RWPE2 (cell line): Measurements from ENCODE around the gene TBCK.

Experiments used
- ATAC-seq: fragments of 200-7000 bp; cut with Tn5 transposase; 3 replicates; pipeline ENCODE4 v1.9.1; 2021; ENCODE audit warnings: low read depth
- DNase-seq: peaks from one replicate; pipeline ENCODE4 v3.0.0-alpha.2; 2020; ENCODE audit warnings: low spot score
- H3K27ac ChIP-seq: fragments of 450-650 bp; 2 replicates; pipeline ENCODE4 v1.5.1; 2017; ENCODE audit warnings: mild to moderate bottlenecking; ENCODE audit not compliant: poor library complexity, severe bottlenecking
- H3K27me3 ChIP-seq: fragments of 250-450 bp; sonication (Bioruptor Pico); 2 replicates; pipeline ENCODE4 v1.5.1; 2021; ENCODE audit warnings: mild to moderate bottlenecking, moderate library complexity; ENCODE audit not compliant: insufficient read depth, poor library complexity, severe bottlenecking
- H3K36me3 ChIP-seq: fragments of 250-450 bp; sonication (Bioruptor Pico); 2 replicates; pipeline ENCODE4 v1.5.1; 2020; ENCODE audit warnings: low read depth, mild to moderate bottlenecking, moderate library complexity
- H3K4me1 ChIP-seq: fragments of 250-450 bp; sonication (Bioruptor Pico); 2 replicates; pipeline ENCODE4 v1.5.1; 2021; ENCODE audit warnings: mild to moderate bottlenecking, moderate library complexity; ENCODE audit not compliant: insufficient read depth, poor library complexity, severe bottlenecking
- H3K4me3 ChIP-seq: fragments of 250-450 bp; sonication (Bioruptor Pico); 2 replicates; pipeline ENCODE4 v1.5.1; 2021; ENCODE audit warnings: mild to moderate bottlenecking, moderate library complexity; ENCODE audit not compliant: severe bottlenecking
- H3K9me3 ChIP-seq: fragments of 250-450 bp; sonication (Bioruptor Pico); 2 replicates; pipeline ENCODE4 v1.5.1; 2021; ENCODE audit warnings: mild to moderate bottlenecking, moderate library complexity; ENCODE audit not compliant: severe bottlenecking
- TF ChIP-seq, protein P1 (sequence below): fragments of 450-650 bp; IDR thresholded peaks from one replicate; pipeline ENCODE4 v1.5.1; 2017; ENCODE audit warnings: mild to moderate bottlenecking, moderate library complexity; ENCODE audit not compliant: poor library complexity, severe bottlenecking

The TBCK gene

DNA sequence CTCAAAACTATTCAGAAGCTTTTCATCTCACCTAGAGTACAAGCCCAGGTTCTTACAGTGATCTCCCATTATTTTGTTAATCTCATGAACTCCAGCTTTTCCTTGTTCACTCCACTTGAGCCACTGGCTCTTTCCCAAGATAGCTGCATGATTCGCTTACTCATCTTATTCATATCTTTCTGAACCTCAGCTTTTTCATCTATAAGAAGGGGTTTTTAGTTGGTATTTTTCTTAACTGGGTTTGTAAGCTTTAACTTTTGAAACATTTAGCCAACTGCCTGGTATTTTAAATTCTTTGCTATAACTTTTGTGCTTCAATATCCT lies 28.6 kb upstream of the TBCK start:
- H3K4me1 ChIP-seq = peaks cover 3% of the 10 kb centered on the region
- ATAC-seq = no peak
- H3K27me3 ChIP-seq = no peaks in the 10 kb centered on the region
- H3K9me3 ChIP-seq = no peaks in the 10 kb centered on the region
- TF ChIP-seq, protein P1, sequence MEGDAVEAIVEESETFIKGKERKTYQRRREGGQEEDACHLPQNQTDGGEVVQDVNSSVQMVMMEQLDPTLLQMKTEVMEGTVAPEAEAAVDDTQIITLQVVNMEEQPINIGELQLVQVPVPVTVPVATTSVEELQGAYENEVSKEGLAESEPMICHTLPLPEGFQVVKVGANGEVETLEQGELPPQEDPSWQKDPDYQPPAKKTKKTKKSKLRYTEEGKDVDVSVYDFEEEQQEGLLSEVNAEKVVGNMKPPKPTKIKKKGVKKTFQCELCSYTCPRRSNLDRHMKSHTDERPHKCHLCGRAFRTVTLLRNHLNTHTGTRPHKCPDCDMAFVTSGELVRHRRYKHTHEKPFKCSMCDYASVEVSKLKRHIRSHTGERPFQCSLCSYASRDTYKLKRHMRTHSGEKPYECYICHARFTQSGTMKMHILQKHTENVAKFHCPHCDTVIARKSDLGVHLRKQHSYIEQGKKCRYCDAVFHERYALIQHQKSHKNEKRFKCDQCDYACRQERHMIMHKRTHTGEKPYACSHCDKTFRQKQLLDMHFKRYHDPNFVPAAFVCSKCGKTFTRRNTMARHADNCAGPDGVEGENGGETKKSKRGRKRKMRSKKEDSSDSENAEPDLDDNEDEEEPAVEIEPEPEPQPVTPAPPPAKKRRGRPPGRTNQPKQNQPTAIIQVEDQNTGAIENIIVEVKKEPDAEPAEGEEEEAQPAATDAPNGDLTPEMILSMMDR = no peak
- DNase-seq = no peak
- no peak overlapping the region for H3K4me3 ChIP-seq
- no peak overlapping the region for H3K27ac ChIP-seq
- peaks cover 67% of the 10 kb centered on the region for H3K36me3 ChIP-seq

DNA sequence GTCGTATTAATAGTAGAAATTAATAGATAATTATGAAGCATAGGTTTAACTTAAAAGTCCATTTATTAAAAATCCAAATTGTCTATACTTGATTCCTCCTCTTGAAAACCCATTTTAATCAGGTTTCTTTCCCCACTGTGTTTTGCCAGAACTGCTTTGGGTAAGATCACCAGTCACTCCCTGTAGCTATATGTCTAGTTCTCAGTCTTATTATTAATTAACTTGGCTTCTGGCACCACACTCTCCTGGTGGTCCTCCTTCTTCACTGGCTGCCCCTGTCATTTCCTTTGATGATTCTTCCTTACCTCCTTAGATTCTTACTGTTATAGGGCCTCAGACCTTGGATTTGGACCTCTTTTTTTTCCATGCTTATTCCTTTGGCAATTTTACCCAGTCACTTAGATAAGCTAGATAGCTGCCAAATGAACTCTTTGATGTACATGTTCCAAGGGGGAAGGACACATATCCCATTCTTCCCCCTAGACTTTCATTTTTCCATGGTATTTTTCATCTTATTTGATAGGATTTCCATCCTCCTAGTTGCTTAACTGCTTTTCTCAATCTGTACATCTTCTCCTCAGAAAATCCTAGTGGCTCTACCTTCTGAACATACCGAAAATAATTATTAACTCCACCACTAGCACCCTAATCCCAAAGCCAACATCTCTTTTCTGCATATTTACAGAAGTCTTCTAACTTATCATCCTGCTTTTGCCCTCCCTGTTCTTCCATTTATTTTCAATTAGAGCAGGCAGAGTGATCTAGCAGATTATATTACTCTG lies 28.0 kb upstream of the TBCK start:
- no peaks in the 10 kb centered on the region for H3K9me3 ChIP-seq
- ATAC-seq (no peak), DNase-seq (no peak)
- peaks cover 3% of the 10 kb centered on the region for H3K4me1 ChIP-seq
- H3K4me3 ChIP-seq = no peak overlapping the region
- no peak overlapping the region for H3K27ac ChIP-seq
- TF ChIP-seq, protein P1 = no peak
- no peaks in the 10 kb centered on the region for H3K27me3 ChIP-seq
- peaks cover 72% of the 10 kb centered on the region for H3K36me3 ChIP-seq

DNA sequence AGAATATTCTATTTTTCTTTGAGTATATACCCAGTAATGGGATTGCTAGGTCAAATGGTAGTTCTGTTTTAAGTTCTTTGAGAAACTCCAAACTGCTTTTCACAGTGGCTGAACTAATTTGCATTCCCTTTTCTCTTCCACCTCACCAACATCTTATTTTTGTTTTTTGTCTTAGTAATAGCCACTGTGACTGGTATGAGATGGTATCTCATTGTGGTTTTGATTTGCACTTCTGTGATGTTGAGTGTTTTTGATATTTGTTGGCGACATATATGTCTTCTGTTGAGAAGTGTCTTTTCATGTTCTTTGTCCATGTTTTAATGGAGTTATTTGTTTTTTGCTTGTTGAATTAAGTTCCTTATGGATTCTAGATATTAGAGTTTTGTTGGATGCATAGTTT lies 24.8 kb upstream of the TBCK start:
- H3K4me3 ChIP-seq = no peak overlapping the region
- no peak for ATAC-seq
- peaks cover 71% of the 10 kb centered on the region for H3K36me3 ChIP-seq
- H3K27me3 ChIP-seq = no peaks in the 10 kb centered on the region
- H3K27ac ChIP-seq = no peak overlapping the region
- no peak for DNase-seq
- no peaks in the 10 kb centered on the region for H3K9me3 ChIP-seq
- H3K4me1 ChIP-seq = peaks cover 3% of the 10 kb centered on the region
- TF ChIP-seq, protein P1 = no peak

DNA sequence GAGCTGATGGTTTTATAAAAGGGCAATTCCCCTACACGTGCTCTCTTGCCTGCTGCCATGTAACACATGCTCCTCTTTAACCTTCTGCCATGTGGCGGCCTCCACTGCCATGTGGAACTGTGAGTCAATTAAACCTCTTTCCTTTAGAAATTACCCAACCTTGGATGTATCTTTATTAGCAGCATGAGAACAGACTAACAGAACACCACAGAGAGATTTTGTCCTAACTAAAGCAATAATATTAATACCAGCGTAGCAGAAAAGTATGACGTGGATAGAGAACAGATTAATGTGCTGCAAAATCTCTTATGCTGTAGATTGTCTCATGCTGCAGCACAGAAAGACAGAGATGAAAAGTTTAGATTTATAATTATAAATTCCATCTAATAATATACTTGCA lies 23.4 kb upstream of the TBCK start:
- TF ChIP-seq, protein P1 = no peak
- Histone ChIP-seq H3K27me3 (no peaks in the 10 kb centered on the region), H3K9me3 (no peaks in the 10 kb centered on the region), H3K4me1 (no peaks in the 10 kb centered on the region), H3K36me3 (peaks cover 71% of the 10 kb centered on the region), H3K27ac (no peak overlapping the region), H3K4me3 (no peak overlapping the region)
- DNase-seq (no peak), ATAC-seq (no peak)

DNA sequence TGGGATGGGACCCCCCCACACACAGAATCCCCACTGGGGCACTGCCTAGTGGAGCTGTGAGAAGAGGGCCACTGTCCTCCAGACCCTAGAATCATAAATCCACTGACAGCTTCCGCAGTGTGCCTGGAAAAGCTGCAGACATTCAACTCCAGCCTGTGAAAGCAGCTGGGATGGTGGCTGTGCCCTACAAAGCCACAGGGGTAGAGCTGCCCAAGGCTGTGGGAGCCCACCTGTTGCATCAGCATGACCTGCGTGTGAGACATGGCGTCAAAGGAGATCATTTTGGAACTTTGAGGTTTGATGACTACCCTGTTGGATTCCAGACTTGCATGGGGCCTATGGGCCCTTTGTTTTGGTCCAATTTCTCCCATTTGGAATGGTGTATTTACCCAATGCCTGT lies 22.7 kb upstream of the TBCK start:
- H3K4me1 ChIP-seq = no peaks in the 10 kb centered on the region
- no peaks in the 10 kb centered on the region for H3K9me3 ChIP-seq
- H3K27ac ChIP-seq = no peak overlapping the region
- no peak for ATAC-seq
- peaks cover 69% of the 10 kb centered on the region for H3K36me3 ChIP-seq
- H3K4me3 ChIP-seq = no peak overlapping the region
- no peaks in the 10 kb centered on the region for H3K27me3 ChIP-seq
- DNase-seq = no peak
- TF ChIP-seq, protein P1 = no peak
